ENCODE measurements around the gene FRMPD4.
A peak's percentile ranks its signal among the peaks of the same experiment; 100 is the strongest.

The FRMPD4 gene

DNA sequence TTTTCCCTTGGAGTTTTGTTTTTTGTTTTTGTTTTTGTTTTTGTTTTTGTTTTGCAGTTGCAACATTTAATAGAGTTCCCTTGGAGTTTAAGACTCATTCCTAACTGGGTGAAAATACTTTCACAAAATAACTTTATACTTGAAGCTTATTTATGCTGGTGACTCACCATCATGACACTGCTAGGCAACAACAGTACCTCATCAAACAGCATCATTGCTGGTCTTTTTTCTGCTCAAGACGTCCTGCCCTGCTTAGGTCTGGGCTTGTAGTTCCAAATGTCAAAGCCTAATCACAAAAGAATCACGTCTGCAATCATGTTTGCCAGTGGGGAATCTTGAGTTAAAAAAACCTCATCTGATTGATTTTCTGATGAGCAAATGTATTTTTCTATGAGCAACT lies 547.3 kb downstream of the FRMPD4 start:
- no peak for DNase-seq

DNA sequence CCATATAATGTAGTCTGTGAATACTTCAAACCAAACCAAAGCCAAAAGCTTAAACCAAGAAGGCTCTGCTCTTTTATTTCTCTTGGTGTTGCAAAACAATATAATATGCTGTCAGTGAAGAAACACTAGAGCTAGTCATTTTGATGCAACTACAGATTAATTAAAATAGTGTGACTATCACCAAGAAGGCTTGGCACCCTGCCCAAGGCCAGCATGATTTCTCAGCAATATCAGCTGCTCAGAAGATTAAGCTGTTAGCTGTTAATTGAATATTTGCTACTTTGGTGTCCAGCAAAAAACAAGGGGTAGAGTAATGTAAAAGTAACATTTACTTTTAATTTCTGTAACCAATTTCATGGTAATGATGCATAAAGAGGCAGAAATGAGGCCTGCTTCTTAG lies 548.1 kb downstream of the FRMPD4 start:
- DNase-seq, result no peak

DNA sequence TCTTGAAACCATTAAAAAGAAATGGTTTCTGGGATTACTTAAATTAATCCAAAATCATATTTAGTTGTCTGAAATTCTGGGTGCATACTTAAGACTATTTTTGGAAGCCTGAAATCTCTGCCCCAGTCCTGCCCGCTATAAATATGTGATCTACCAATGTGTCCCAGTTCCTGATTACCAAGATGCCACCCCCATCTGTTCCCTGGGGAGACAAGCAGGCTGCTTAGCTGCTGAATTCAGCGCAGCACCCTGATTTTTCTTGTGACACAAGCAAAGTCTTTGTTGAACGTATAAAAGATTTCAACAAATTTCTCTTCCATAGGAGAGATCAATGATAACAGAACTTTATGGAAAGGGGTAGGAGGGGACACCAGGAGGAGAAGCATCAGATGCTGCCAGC lies 552.4 kb downstream of the FRMPD4 start:
- DNase-seq, result no peak

DNA sequence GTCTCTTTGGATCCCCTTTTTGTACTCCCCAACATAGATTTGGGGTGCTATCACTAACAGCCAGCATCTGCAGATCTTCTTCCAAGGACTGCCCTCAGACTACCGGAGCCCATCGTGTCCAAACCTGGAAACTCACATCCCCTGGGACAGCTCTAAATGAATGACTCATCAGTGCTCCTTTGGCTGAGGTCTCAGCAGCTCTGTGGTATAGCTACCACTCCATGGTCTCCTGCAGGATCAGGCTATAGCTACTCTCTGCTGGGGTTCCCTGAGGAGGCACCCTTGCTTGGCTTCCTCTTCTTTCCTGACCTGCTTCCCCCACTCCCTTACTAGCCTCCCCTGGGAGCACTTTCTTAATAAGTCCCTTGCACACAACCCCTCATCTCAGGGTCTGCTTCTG lies 555.5 kb downstream of the FRMPD4 start:
- DNase-seq, result no peak

DNA sequence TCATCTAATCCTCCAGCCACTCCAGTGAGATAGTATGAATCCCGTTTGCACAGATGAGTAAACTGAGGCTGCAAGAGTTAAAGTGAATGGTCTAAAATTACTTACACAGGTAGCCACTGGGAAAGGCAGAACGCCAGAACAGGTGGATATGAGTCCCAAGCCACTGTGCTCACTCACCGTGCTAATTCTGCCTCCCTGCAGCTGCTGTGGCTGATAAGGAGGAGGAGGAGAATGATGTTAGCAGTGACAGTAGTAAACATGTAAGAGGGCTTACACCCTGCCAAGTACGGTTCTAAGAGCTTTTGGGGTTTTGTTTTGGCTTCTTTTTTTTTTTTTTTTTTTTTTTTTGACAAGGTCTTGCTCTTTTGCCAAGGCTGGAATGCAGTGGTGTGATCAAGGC lies 562.5 kb downstream of the FRMPD4 start:
- DNase-seq, result no peak

DNA sequence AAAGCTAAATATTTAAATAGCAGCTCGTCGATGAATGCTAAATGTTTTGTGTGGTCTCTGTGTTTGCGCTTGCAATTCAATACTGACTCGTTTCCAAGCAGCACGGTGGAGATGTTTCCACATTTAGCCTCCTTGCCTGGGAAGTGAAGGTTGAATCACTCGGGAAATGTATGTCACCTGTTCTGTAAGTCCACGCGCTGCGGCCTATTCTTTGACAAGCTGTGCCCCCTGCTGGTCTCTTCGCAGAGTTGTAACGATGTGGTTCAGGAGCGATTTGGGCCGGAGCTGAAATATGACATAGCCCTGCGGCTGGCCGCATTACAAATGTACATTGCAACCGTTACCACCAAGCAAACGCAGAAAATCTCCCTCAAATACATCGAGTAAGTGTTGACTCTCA lies 563.4 kb downstream of the FRMPD4 start:
- no peak for DNase-seq

DNA sequence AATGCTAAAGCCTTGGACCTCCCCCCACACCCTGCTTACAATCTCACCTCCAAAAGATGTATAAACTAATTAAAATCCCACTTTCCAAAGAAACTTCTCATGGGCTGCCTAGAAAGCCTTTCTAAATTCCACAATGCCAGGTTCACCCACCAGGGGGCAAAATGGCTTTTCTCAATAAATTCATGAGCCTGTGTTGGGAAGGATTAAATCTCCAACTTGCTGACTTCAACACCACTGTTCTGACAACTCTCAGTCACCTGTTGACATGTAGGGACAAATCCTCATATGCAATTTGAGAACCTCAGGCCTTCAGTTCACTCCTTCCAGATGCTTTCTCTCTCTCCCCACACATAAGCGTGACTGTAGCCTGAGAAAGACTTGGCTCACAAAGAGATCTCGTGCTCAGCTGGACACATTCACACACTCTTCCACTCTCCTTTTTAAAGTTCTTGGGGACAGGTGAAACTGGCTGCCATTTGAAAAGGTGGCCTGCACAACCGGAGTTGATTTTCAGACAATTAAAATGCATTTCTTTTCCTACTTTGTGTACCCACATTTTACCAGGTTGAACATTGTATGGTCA lies 564.3 kb downstream of the FRMPD4 start:
- no peak for DNase-seq

DNA sequence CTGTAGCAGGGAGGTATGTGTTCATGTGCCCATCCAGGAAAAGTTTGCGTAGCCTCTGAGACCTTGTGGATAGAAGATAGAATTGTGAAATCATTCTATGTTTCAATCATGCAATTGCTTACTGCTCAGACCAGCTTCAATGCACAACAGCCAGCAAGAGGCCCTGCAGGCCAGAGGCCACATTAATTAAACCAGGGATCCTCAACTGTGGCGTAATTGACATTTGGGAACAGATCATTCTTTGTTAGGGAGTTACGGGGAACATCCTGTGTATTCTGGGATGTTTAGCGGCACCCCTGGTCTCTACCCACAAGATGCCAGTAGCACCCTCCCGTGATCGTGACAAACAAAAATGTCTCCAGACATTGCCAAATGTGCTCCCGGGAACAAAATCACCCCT lies 566.4 kb downstream of the FRMPD4 start:
- no peak for DNase-seq

DNA sequence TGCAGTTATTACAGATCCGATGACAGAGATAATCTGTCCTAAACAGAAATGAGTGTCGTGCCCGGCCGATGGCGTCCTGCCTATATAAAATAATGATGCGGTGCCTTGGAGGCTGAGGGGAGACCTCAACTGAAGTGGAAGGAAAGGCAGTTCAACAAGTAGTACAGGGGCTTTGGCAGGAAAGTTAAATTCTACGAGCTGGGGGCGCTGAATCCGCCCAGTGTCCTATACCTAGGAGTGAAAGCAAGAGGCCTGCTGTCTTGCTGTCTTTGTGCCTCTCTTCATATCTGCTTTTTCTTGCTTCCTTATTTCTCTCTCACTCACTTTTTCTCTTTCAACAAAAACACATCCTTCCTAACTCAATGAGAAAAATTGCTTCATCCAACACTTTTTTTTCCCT lies 570.8 kb downstream of the FRMPD4 start:
- DNase-seq, result no peak

DNA sequence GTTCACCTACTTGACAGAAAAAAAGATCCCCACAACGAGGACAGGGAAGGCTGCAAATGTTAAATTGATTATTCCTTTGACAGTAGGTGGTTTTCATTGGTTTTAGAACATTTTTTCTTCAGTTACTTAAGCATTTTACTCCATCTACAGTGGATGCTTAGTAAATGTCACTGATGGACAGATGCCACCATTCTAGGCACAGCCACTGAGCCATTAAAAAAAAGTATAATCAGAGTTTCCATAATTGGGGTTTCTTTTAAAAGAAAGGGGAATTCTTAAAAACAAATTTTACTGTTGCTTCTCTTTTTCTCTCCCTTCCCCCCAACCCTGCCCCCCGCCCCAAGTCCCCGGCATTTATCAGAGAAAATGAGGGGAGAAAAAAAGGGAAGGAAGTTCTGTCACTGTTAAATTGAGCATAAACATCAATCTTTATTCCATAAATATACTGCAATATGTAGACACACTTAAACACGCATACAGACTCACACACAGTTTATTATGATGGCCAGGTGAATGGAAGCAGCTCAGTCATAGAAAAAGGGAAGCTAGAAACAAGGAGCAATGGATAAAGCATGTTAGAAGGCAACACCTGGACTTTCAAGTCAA lies 573.3 kb downstream of the FRMPD4 start:
- no peak for DNase-seq

DNA sequence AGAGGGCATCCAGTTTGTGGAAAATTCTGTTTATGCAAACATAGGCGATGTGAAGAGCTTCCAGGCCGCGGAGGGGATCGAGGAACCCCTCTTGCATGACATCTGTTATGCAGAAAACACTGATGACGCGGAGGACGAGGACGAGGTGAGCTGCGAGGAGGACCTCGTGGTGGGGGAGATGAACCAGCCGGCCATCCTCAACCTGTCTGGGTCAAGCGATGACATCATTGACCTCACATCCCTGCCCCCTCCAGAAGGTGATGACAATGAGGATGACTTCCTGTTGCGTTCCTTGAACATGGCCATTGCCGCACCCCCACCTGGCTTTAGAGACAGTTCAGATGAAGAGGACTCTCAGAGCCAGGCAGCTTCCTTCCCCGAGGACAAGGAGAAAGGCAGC lies 578.3 kb downstream of the FRMPD4 start:
- DNase-seq, result no peak

DNA sequence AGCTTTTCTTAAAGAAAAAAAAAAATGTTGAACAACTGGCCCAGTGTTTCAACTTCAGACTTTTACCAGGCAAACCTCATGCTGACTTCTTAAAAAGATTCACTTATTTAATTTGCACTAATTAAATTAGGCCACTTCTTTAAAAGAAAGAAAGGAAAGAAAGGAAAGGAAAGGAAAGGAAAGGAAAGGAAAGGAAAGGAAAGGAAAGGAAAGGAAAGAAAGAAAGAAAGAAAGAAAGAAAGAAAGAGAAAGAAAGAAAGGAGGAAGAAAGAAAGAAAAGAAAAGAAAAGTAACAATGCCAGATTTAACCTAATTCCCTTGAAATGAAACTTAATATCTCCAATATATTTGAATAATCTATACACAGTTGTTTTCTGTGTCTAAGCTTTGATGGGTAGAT lies 581.6 kb downstream of the FRMPD4 start:
- DNase-seq, result no peak

DNA sequence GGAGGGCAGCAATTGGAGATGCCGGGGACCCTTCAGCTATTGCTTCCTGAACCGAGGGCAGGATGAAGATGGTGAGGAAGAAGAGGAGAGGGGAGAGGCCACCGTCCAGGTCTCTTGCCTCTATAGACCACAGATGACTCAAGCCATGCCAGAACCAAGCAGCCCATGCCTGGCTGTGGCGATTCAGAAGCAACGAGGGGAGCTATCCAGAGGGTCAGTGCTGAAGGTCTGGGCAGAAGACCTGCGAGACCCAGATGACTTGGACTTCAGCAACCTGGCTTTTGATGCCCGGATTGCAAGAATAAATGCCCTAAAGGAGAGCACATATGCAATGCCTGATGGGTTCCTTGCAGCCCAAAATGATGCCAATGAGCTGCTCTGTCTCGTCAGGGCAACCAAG lies 582.8 kb downstream of the FRMPD4 start:
- no peak for DNase-seq

DNA sequence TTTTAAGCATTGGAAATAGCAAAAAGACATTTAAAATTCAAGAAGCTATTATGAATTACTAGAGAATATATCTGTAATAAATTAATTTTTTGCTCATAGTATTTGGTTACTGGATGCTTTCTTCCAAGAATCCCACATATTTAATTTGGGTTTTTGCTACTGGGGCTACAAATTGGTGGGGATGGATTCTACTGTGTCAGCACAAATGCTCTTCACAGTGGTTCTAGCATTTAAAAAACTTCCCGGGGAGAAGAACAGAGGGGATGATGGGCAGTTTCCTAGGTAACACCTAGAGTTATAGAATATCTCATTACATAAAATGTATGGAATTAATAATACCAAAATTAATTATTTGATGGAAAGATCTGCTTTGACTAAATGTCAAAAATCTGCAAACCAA lies 584.0 kb downstream of the FRMPD4 start:
- DNase-seq, result no peak

DNA sequence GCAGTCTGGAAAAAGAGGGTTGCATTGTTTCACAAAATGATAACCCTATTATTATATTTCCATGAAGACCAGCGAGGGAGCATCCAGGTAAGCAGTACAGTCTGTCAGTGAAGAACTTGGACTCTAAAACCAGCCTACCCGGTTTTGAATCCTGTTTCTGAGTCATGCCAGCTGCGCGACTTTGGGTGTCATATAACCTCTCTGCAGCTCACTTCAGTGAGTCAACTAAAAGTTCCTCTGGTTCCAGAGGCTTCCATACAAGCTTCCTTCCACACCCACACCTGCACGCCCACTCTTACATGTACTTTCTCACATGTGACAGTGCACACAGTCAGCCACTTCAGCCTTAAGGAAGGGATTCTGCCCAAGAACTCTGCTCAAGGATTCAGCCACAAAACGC lies 603.1 kb downstream of the FRMPD4 start:
- no peak for DNase-seq

DNA sequence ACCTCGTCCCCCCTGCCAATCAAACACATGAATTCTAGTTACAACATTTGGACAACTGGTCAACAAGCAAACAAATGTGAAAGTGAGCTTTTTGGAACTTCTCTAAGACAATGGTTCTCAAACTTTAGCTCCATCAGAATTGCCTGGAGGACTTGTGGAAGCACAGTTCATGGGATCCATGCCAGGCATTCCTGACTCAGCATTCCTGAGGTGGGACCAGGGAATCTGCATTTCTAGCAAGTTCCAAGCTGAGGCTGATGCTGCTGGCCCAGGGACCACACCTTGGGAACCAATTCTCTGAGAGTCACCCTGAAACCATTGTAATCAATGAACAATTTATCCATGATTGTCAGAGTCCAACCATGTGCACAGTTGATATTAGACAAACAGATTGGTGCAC lies 609.2 kb downstream of the FRMPD4 start:
- no peak for DNase-seq

DNA sequence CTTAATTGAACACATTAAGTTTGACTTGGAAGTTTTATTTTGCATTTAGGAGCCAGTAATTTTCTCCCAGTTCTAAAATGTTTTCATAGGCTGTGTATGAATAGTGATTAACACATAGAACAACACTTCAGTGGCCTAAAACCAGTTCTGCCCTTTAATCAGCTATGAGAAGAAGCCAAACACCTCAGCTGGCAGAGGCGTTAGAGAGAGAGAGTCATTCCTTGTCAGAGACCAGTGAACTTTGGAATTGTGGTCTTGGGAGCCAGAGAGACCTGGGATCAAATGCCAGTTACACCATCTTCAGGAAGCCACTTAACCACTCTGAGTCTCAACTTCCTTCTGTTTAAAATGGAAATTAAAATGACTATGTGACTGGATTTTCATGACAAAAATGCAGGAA lies 613.6 kb downstream of the FRMPD4 start:
- no peak for DNase-seq

DNA sequence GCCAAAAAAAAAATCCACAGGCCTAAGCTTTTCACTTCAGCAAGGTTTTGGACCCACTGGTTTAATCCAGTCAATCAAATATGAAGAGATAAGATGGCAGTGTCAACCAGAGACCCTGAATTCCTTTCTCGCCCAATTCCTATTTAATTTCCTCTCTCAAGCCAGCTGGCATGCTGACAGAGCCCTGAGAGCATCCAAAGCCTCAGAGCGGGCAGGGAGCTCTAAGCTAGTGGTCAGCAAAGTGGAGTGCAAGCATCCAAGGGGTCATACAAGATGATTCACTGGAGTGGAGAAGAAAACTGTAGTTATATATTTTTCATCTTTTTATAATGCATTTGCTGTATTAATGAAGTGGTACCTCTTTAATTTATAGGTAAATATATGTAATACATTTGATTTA lies 615.1 kb downstream of the FRMPD4 start:
- no peak for DNase-seq

DNA sequence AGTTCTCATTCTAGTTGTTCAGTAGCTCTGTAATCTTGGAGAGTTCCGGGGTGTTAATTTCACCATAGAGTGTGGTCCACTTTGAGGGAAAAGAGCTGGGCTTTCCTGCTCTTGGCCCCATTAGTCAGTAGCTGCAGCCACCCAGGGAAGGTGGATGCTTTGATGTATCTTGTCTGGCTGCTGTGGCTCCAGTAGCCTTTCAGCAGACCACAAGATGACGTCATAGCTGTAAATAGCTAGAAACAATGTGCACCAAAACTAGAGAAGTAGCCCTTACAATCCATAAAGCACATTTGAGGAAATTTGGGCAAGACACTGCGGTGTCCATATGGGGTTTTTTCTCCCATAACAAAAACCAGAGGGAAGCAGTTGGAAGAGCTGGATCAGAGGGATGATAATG lies 620.0 kb downstream of the FRMPD4 start:
- no peak for DNase-seq

DNA sequence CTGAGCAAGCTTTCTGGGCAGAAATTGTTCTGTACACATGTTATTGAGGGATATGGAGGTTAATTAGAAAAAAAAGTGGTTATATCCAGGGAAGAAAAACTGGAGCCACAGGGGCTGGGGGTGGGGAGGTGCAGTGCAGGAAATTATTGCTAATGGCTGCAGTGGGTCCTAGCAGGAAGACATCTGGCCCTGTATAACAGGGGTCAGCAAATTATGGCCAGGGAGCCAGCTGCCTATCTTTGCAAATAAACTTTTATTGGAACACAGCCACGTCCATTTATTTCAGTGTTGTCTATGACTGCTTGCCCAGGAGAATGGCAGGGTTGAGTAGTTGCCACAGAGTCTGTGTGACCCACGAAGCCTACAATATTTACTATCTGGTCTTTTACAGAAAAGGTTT lies 629.6 kb downstream of the FRMPD4 start:
- DNase-seq, result no peak

DNA sequence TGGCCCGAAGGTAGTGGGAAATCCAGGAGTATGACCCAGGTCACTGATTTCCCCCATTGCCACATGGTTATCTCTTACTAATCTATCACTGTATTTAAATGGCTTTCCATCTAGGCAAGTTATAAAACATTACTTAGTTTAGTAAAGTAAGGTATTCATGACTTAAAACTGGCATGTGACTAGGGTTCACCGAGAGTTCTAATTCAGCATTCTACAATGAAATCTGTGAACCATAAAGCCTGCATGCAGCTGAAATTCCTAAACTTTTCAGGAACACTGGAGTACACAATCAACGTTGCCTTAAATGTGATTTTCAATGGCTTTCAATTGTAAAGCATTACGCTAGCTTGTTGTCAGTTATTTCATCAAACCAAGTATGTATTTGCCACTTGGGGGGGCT lies 630.2 kb downstream of the FRMPD4 start:
- DNase-seq, result no peak

DNA sequence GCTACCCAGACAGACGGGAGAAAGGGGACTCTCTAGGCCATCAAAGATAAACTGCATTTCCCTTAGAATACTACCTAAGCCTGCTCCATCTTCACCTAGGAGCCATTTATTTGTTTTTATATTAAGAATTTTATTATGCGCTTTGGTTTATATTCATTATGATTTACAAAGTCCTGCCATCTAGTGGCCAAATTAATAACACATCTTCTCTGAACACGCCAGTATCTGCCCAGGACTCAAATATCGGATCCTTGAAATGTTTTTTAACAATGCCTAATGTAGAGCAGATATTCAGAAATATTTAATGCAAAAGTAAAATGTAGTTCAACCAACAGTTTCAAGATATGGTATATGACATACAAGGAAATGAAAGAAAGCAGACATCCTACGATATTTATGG lies 632.2 kb downstream of the FRMPD4 start:
- no peak for DNase-seq

DNA sequence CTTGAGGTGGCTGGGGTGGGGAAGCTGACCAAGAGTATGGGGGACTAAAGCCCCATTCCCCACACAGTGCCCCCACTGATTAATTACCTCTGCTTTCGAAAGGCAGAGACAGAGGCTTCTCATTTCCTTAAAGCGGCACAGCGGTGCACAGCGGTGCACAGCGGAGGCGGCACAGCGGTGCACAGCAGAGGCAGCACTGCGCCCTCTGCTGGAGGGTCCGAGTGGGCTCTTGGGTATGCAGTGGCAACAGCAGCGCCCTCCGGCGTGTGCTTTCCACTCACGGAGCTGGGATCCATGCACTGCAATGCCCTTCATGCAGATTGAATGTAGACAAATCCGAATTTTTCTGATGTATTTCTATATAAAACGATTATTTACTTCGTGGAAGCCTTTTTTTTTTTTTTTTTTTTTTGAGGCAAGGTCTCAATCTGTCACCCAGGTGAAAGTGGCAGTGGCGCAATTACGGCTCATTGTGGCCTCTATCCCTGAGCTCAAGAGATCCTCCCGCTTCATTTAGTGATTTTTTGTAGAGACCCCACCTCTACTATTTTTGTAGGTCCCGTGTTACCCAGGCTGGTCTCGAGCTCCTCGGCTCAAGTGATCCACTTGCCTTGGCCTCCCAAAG lies 633.3 kb downstream of the FRMPD4 start:
- DNase-seq, result peak; percentile 88
